ENCODE data around the gene LEFTY1. TPM values are rescaled to one million over a fixed set of nuclear protein-coding genes. Genes with fewer than 3 reads are reported as not detected.

LEFTY1 gene
- total and polyA plus RNA-seq, 2 donors (not counting 3 experiments of a cell fraction or from before 2014, with no cell fraction given) = not detected

GRCh38 chr1:225842788-225843425 lies 46.0 kb downstream of the LEFTY1 start:
- Histone ChIP-seq H3K27ac (ENCODE audit: insufficient read depth, low read depth, low read length) (no peak overlapping the region), H3K4me1 (ENCODE audit: control insufficient read depth, extremely low read depth, insufficient read depth, low read length) (no peaks in the 10 kb centered on the region), H3K27me3 (ENCODE audit: control insufficient read depth in 2 of 2, insufficient read depth in 2 of 2, low read length in 2 of 2) (no peaks in the 10 kb centered on the region), H3K4me3 (replicated peaks in 1 of 3; ENCODE audit: insufficient read depth in 1 of 3, low read depth in 1 of 3, low read length in 3 of 3) (no peak overlapping the region), H3K4me2 (ENCODE audit: insufficient read depth, low read length) (no peak overlapping the region), H4K20me1 (replicated peaks; ENCODE audit: control insufficient read depth, extremely low read depth, insufficient read depth, low read length) (no peaks in the 10 kb centered on the region), H3K79me2 (ENCODE audit: control insufficient read depth, insufficient read depth, low read length) (no peaks in the 10 kb centered on the region), H3K9me3 (replicated peaks; ENCODE audit: control insufficient read depth, insufficient read depth, low read length) (no peaks in the 10 kb centered on the region), H3K36me3 (ENCODE audit: control insufficient read depth in 2 of 2, extremely low read depth in 1 of 2, insufficient read depth in 2 of 2, low read length in 2 of 2) (peaks cover 0 to 9% of the 10 kb centered on the region in 2 experiments), H3K9ac (replicated peaks; ENCODE audit: extremely low read depth, insufficient read depth, low read length) (no peak overlapping the region), H3K9me1 (replicated peaks; ENCODE audit: control insufficient read depth, extremely low read depth, insufficient read depth, low read length) (no peaks in the 10 kb centered on the region), H2AFZ (ENCODE audit: low read depth, low read length) (no peak overlapping the region)
- DNase-seq (ENCODE audit: low read depth, low spot score) = no peak
- ChIA-PET POLR2A (no interaction called here), CTCF (interaction anchor here (1.3 kb wide), 1 partner anchor 368 kb away, joined by 5 read pairs; no protein-coding TSS in a partner anchor)
- no peak for FAIRE-seq
- no peak for TF ChIP-seq POLR2A (IDR thresholded peaks at IDR 0.05; ENCODE audit: low read depth, low read length)
- TF ChIP-seq POLR2AphosphoS5 (IDR thresholded peaks at IDR 0.05; ENCODE audit: insufficient read depth, low read depth, low read length) = no peak
- no peak for TF ChIP-seq FOS (IDR thresholded peaks at IDR 0.05; ENCODE audit: borderline replicate concordance, insufficient read depth, low read length)
- TF ChIP-seq EZH2 (IDR thresholded peaks at IDR 0.05; ENCODE audit: borderline replicate concordance, low read depth, low read length, severe bottlenecking) = no peak
- no peak for TF ChIP-seq CTCF (IDR thresholded peaks at IDR 0.05; ENCODE audit: extremely low read depth in 1 of 2, insufficient read depth in 1 of 2, low read depth in 1 of 2, low read length in 2 of 2)
- no peak for TF ChIP-seq MAX (IDR thresholded peaks at IDR 0.05; ENCODE audit: insufficient read depth, insufficient read length)
- dilution Hi-C loops (cut with MboI; ENCODE audit: extremely low pct_ligation_motif_present, low sequenced_read_pairs) = no loop called here
- intact Hi-C loops (cut with micrococcal nuclease) = no loop called here
- BruUV-seq (replicated peaks) = no TSS peak
